ENCODE data around the gene CNBP.
"Not testable (repeated sequence)": the region's sequence is repeated elsewhere in the genome, so short reads cannot be mapped to it uniquely, and the experiment has no call there.

The CNBP gene

DNA sequence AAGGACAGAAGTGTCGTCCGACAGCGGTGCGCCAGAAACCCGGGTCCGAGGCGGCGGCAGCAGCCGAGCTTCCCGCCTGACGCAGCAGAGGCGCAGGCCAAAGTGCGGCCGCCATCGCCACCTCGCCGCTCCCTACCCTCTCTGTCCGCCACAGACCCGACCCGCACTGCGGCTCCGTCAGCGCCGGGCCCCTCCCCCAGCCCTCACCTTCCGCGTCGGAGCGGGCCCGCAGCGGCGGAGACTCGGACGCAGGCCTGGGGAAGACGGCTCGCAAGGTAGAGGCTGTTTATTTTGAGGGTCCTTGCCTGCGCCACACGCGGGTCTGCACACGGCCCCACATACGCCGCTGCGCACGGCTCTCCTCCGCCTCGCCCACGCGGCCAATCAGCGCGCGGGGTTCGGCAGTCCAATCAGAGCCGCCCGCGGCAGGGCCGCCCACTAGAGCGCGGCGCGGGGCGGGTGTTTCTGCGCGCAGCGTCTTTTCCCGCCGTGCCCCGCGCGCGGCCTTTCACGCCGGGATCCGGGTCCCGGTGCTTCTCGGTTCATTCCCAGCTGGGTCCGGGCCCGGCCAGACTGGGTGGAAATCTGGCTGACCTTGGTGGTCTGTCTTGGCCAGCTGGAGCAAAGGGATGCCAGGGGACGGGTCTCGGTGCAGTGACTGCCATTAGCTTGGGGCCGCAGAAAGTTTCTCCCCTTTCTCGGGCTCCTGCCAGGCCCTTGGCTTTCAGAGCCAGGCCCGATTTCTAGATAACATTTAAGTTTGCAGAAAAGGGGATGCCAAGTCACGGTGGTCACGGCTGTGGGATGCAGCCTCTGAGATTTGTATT, at the start of gene CNBP:
Gene CNBP, minus strand, starts transcription at position 328 of the 827 bp plus-strand sequence. CDS start 12,139 bp downstream, outside the sequence.
- peak; percentile 95 for DNase-seq

DNA sequence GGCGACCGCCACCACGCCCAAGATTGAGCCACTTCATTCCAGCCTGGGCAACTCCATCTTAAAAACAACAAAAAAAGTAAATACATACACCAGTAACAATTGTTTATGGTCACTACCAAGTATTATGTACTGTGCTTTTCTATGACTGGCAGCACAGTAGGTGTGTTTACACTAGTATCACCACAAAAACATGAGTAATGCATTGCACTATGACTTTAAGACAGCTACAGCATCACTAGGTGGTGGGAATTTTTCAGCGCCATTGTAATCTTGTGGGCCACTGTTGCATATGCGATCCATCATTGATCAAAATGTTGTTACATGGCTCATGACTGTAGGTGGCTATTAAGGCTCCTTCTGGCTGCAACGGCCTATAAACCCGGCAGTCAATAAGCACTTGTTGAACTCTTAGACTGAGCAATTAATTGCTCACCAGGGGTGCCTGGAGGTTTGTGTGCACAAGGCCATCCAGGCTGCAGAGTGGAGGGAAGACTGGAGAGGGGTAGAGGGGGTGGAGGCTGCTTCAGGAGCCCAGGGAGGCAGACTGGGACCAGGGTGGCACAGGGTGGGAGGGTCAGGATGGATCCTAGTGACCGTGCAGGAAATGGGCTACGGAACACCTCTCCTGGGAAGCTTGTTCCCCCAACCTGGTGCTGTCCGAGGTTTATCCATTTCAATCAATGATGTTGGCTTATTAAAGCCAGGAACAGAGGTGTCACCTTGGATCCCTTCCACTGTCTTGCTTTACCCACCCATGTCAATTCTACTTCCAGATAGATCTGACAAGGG, 47.8 kb upstream of the CNBP start:
- no peak for DNase-seq

DNA sequence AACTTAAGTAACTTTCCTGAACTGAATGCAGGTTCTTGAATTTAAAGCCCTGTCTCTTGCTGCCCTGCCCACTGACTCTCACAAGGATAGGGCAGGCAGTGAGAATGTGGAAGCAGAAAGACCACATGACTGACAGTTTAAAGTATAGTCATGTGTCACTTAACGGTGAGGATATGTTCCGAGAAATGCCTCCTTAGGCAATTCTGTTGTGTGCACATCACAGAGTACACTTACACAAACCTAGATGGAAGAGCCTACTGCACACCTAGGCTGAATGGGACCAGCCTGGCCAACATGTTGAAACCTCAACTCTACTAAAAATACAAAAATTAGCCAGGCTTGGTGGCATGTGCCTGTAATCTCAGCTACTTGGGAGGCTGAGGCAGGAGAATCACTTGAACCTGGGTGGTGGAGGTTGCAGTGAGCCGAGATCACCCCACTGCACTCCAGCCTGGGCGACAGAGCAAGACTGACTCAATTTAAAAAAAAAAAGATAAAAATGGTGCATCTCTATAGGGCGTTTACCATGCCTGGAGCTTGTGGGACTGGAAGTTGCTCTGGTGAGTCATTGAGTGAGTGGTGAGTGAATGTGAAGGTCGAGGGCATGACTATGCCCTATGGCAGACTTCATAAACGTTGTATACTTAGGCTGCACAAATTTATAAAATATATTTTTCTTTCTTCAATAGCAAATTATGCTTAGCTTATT, 46.8 kb upstream of the CNBP start:
- no peak for DNase-seq

DNA sequence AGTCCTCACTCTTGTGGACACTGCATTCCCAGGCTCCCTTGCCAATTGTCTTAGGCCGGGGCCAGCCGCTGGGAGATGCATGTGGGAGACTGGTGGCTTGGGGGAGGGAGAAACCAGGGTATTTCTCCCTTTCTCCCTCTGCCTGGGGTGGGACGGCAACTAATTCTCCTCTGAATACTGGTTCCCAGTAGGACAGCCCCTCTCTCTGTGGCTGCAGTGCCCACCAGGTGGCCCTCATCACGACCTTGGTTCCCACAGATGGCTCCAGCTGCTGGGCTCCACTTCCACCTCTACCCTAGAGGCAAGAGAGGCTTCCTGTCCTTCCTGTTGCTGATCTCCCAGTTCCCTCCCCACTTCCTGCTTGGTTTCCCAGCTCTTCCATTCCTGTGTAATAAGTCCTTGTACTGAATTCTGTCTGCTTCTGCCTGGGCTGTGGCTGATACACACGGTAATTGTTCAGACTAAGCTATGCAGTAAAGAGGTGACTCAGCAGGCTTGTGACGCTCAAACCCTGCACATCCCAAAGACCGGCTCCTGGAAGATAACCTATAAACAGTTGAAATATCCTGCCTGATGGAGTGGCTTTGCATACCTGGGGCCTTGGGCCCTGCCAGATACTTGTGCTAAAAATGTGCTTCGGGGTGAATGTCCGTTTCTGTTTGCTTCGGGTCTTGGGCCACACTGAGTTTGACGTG, 45.3 kb upstream of the CNBP start:
- no peak for DNase-seq

DNA sequence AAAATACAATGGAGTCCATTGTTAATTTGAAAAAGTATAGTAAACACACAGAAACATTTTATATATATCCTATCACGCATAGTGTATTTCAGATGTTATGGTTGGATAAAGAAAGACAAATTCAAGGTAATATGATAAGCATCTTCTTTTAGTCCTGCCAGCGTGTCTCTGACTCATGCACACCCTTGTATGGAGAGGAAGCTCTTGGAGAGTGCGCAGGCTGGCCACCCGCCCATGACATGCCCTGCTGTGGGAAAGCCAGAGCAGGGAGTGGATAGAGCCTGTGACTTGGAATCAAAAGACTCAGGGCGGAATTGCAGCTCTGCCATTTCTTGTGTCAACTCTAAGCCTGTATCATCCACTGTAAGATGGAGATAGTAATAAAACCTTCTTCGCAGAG, 42.7 kb upstream of the CNBP start:
- peak; percentile 60 for DNase-seq

DNA sequence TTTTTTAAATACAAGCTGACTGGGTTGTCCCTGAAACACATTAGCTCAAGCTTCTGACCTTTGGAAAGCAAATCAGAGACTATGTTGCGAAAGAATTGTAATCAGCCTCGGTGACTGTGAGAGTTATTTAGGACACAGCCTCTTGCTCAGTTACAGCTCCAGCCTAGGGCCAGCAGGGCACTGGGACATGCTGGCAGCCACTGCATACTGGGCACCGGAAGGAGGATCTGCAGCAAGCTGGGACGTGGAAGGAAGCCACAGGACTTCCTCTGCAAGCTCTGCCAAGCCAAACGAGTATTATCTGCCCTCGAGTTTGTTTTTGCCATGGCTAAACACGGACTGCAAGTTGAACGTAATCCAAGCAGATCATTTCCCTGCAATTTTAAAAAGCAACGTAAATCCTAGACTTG, 41.3 kb upstream of the CNBP start:
- peak; percentile 71 for DNase-seq

- not testable (repeated sequence) for DNase-seq
These were observed 40.7 kb upstream of the CNBP start for GRCh38 chr3:129224387-129224786.

DNA sequence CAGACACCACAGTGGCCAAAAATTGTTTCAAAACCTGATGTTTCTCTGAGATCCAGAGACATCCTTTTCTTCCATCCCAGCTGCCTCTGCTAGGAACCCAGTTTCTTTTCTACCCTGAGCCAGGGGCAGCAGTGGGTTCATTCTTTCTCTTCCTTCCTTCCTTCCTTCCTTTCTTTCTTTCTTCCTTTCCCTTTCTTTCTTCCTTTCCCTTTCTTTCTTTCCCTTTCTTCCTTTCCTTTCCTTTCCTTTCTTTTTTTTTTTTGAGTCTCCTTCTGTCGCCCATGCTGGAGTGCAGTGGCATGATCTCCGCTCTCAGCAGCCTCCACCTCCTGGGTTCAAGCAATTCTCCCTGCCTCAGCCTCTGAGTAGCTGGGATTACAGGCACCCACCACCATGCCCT, 35.0 kb upstream of the CNBP start:
- no peak for DNase-seq

- no peak for DNase-seq
These were observed 29.5 kb upstream of the CNBP start for GRCh38 chr3:129213238-129213637.

DNA sequence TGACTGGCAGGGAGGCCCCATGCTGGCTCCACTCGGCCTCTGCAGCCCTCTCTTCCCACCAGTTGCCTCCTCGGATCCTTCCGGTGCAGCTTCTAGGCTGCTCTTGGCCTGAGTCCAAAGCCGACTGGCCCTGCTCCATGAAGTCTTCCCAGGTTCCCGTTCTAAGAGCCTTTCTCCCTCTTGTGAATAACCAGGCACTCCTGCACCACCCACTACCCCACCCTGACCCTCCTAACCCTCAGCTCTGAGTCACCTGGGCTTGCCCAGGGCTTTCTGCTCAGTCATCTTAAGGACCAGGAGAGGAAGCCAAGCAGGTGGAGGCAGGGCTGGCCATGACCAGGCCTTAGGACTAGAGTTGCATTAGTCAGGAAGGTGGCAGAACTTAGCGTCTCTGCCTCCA, 28.1 kb upstream of the CNBP start:
- no peak for DNase-seq

DNA sequence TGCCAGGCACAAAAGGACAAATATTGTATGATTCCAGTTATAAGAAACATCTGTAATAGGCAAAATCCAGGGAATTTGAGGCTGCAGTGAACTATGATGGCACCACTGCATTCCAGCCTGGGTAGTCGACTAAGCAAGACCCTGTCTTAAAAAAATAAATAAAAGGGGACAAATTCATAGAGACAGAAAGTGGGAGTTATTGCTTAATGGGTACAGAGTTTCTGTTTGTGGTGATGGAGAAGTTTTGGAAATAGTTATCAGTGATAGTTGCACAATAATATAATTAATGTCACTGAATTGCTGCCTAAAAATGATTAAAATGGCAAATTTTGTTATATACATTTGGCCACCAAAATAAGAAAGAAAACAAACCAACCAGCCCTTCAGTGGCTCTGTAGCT, 27.6 kb upstream of the CNBP start:
- DNase-seq = no peak

GRCh38 chr3:129207479-129207878, 23.8 kb upstream of the CNBP start:
- no peak for DNase-seq

DNA sequence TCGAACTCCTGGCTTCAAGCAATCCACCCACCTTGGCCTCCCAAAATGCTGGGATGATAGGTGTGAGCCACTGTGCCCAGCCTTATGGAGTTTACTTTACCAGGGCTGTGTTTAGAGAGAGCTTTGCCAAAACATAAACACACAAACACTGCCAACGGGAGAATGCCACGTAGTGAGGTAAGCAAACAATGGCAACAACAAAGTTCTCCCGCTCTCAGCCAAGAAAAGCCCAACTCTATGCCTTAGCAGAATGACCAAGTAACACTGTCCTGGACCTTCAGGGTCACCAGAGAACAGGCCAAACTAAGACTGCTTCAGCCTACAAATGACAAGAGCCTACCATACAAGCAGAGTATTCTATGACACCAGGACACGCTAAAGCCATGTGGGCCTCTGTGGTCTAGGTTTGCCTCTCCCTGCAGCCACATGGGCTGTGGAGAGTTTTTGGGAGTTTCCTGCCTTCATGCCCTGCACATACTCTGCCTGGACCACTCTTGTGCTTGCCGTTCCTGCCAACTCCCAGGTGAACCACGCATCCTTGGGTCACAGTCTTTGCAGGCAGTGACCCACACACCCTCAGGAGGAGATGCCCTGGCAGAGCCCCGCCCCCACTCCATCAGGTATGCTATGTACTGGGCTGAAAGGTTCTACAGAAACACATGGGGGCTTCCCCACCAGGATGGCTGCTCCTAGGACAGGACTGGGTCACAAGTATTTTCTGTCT, 21.6 kb upstream of the CNBP start:
- DNase-seq = no peak

- DNase-seq = no peak
These were observed 20.8 kb upstream of the CNBP start for GRCh38 chr3:129204473-129204872.

- DNase-seq = no peak
These were observed 15.7 kb upstream of the CNBP start for GRCh38 chr3:129199366-129199765.

DNA sequence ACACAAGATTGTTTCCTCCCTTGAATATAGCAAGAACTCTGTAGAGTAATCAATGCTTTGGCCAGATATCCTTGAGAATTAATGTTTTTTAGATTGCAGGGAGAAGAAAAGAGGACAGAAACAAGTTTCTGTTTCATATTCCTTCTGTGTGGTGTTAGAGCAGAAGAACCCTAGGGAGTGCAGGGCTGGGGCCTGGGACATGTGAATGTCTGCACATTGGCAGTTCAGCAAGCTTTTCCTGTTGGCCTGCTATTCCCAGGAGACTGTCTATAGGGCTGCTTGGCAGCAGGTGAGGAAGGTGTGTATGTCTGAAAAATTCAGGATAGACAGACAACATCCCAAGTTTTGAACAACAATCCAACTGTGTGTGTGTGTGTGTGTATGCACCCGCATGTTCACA, 13.6 kb upstream of the CNBP start:
- DNase-seq = no peak

DNA sequence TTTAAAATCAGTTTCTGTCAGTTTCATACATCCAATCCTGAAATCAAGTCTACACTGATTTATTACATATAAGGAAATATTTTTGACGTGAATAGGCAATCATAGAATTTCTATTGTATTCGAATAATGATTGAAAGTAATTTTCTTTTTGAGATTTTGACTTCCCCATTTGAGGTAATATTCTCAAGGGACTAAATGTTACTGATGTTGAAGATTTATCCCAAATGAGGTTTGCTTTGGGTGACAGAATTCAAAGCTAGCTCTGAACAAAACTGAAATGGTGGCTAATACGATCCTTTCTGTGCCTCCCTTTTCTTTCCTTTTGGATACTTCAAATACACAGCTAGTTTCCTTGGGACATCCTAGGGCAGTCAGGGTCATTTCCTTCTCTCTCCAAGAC, 12.9 kb upstream of the CNBP start:
- DNase-seq = no peak

DNA sequence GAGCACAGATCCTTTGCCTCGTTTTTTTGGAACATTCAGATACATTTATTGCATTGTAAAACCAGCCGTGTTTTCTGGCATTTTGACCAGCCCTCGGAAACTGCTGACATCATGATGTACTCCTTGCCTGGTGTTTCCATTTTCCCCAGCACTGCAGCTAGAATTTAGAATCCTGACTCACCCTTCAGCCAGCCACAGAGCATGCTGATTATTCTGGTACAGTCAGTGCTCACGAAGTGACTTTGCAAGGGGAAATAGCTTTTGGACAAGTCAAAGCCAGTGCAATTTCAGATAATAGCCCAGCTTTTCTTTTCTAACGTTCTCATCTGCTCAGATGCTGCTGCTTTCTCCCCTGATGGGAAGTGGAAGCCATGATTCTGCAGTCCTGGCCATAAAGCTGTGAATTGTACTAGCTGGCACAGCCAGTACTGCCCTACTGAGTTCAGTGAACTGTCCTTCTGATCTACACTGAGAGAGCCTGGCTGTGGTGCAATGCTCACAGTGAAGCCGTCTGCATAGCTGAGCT, 12.1 kb upstream of the CNBP start:
- peak; percentile 58 for DNase-seq

- not testable (repeated sequence) for DNase-seq
These were observed 6.1 kb upstream of the CNBP start for GRCh38 chr3:129189793-129190192.

GRCh38 chr3:129187857-129188256, 4.2 kb upstream of the CNBP start:
- DNase-seq = no peak

- DNase-seq = no peak
These were observed 2.1 kb upstream of the CNBP start for GRCh38 chr3:129185783-129186182.
